NCI-H1417 treated with DMSO at 0.1 percent for 48 hours (cell line): ENCODE data around the gene UST.
"Not testable (repeated sequence)": the region's sequence is repeated elsewhere in the genome, so short reads cannot be mapped to it uniquely, and the experiment has no call there.

Source experiments
- DNase-seq: peaks from one replicate; lab custom pipeline; 2025; lab: John Stamatoyannopoulos, UW

The UST gene

DNA sequence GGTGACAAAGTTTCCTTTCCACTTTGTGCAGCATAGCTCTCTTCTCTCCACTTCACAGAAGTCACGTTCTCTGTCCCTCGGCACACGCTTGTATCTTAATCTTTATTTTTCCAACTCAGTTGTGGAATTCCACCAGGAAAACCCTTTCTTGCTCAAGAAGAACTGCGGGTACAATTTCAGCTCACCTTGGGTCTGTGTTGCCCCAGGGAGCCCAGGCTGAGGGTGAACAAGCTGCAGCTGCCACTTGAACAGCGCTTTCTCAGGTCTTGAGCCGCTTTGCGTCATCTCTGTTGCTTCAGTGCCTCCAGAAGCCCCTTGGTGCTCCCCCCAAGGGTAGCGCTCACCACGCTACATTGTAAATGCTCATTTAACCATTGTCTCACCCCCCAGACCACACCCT, 341.5 kb downstream of the UST start:
- no peak for DNase-seq

DNA sequence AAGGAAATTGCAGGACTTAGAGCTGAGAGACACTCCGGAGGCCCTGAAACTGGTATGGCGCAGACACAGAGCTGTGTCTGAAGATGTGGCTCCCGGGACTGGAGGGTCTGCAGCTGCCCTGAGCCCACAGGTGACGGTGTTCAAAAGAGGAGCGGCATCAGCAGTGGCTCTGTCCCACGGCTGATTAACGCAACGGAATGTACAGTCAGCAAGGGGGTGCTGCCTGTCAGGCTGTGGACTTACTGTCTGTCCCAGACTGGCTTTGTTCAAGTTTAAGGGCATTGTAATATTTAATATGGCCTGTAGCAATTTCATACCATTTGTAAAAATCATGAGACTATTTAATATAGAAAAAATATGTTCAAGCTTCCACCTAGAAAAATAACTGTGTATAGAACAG, 342.7 kb downstream of the UST start:
- no peak for DNase-seq

DNA sequence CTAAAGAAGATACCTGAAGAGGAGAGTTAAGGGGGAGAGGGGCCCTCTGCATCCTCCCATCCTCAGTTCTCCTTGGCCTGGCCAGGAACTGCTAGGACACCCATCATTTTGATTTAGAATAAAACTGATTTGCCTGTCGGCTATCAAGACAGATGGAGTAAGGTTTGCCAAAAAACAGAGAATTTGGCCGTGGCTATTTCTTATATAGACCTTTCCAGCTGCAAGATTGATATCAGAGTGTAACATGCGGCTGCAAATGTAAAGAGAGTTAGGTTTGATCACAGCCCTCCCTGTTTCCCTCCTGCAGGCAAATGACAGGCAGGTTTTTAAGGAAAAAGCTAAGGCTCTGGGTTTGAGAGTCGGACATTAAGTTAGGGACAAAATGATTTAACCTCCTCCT, 344.1 kb downstream of the UST start:
- DNase-seq, result no peak

DNA sequence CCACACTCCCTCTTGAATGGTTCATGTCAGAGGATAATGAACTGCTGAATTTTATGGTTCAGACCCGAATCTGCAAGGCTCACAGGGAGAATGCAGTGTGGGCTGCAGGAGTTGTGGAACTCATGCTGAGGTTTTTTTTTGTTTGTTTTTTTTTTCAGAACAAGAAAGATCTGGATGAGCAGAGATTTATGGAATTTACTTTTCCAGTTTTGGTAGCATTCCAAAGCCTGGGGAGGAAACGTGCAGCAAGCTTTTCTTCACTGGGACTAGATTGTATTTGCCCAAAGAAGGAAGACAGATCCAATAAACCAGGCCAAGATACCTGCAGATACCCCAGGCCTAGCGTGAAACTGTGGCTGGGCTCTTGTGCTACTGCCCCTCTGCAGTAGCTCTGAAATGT, 346.8 kb downstream of the UST start:
- DNase-seq, result no peak

DNA sequence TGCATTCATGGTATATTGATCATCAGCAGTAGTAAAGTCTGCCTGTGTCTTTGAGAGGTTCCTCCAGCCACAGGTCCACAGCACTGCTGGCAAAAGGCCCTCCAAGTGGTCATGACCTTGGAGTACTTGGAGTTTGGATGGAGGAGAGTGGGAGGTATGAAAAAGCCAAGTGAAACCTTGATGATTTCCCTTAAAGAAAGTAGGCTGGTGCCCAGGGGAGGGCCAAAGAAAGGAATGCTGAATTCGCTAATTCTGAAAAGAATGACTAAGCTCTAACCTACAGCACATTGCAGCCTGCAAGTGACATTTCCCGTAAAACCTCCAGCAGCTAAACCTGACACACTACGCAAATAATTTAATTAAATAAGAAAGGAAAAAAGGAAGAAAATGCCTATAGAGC, 347.3 kb downstream of the UST start:
- no peak for DNase-seq

DNA sequence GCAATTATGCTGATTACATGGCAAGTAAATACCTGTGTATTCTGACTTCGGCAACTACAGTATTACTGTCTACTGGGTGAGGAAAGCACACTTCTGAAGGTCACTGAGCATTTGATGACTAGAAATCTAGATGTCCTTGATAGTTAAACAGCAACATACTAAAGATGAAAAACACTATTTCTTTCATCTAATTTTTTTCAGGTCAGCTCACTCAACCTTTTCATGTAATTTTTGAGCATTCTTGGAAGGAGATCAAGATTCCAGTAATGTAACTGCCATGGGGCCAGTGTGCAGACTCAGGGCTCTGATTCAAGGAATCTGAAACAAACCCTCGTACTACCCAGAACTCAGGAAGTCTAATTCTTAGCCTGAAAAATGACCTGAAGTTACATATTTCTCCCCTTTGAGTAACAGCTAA, 348.1 kb downstream of the UST start:
- DNase-seq, result no peak

DNA sequence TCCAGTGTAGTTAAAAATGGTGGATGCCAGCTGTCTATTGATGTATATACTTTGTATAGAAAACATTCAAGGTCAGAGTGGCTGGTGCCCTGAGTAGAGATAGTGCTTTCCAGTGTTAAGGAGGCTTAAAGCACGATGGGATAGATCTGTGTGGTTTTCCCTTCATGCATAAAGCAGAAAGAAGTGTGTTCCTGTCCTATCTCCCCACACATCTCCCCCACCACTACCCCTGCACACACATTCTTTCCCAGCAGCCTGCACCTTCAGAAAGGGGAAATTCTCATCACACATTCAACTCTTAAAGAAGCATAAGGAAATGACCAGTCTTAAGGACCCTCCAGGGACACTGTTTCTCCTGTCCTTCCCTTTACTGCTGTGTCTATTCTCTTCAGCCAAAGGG, 349.0 kb downstream of the UST start:
- DNase-seq, result no peak

DNA sequence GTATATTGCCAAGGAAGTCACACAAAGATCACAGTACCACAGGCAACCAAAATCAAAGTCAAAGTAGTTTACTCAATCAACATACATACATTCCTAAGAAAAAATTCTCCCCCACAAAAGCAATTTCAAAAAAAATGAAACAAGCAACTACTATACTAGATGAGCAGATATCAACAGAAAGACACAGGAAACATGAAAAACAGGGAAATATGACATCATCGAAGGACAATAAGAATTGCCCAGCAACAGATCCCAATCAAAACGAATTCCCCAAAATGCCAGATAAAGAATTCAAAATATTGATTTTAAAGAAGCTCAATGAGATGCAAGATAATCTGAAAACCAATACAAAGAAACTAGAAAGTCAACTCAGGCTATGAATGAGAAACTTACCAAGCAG, 351.0 kb downstream of the UST start:
- no peak for DNase-seq

DNA sequence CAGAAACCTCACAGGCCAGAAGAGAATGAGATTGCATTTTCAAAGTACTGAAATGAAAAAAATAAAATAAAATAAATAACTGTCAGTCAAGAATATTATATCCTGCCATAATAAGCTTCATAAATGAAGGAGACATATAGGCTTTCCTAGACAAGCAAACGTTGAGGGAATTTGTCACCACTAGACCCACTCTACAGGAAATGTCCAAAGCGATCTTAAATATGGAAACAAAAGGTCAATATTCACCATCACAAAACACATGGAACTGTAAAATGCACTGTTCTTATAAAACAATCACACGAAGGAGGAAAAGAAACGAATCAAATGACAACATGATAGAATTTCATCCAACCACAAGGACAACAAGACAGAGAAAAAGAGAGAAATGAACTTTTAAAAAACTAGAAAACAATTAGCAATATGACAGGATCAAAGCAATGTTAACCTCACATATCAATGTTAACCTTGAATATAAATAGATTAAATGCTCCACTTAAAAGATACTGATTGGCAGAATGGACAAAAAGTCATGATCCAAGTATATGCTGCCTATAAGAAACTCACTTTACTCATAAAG, 352.0 kb downstream of the UST start:
- no peak for DNase-seq

DNA sequence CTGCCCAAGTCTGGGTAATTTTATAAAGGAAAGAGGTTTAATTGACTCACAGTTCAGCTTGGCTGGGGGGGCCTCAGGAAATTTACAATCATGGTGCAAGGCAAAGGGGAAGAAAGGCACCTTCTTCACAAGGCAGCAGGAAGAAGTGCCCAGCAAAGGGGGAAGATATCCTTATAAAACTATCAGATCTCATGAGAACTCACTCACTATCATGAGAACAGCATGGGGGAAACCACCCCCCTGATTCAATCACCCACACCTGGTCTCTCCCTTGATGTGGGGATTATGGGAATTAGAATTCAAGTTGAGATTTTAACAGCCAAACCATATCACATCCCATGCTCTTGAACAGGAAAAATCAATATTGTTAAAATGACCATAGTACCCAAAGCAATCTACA, 355.5 kb downstream of the UST start:
- no peak for DNase-seq

DNA sequence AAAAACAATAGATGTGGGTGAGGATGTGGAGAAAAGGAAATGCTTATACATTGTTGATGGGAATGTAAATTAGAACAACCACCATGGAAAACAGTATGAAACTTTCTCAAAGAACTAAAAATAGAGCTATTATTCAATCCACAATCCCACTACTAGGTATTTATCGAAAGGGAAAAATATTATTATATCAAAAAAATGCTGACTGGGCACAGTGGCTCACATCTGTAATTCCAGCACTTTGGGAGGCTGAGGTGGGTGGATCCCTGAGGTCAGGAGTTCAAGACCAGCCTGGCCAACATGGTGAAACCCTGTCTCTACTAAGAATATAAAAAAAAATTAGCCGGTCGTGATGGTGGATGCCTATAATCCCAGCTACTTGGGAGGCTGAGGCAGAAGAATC, 357.1 kb downstream of the UST start:
- not testable (repeated sequence) for DNase-seq

DNA sequence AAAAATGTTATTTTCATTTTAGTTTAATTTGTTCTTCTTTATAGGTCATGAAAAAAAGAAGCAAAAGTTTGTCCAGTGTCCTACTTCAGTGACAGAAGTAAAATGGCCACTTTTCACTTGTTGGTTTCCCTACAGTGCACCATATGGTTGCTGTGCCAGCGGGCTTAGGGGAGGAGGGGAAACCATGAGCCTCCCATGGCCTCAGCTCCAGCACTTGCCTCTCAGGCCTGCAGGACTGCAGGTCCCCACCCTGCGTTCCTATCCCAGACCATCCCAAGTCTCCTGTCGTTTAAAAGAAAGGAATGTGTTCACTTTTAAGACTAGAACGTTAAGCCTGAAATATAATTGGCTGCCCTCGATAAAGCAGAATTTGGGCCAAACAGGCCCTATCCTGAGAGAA, 360.7 kb downstream of the UST start:
- no peak for DNase-seq

DNA sequence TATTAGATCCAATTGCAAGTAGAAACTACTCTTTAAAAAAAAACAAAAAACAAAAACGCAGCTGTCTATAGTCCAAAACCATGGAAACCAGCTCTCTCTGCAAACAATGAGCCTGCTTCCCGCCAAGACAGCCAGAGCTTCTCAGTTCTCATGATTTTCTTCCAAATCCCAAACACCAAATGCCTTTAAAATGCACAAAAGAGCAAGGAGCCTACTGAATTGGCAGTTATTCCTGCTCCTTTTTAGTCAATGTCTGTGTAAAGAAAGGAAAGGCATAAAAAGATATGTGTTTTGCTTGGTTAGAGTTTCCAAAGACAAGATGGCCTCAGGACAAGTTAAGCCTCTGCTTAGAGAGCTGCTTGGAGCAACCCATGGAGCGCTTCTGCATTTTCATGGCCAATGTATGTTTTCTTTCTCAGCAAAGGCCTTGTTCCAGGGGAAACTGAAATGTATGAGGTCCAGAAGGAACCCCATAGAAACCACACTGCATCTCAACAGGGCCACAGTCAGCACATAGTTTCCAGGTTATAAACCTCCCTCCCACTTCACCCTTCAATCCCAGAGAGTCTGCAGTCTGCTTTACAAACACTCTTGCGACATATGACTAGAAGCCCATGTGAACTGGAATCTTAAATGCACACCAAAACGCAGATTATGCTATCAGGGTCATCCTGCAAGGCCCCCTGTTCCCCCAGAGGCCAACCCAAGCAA, 361.4 kb downstream of the UST start:
- DNase-seq, result no peak

DNA sequence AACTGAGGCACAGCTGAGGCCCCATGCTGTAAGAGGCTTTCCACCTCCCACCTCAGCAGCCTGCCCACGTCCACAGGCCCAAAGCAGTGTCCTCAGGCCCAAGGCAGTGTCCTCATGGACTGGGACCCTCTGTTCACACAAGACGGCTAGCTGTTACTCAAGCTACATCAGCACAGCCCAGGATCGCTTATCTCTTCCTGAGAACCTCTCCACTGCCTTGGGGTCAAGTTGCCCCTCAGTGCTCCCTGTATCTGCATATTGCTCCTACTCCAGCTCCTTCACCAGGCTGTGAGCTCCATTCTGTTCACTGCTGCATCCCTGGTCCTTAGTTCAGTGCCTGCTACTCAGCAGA, 361.9 kb downstream of the UST start:
- no peak for DNase-seq

DNA sequence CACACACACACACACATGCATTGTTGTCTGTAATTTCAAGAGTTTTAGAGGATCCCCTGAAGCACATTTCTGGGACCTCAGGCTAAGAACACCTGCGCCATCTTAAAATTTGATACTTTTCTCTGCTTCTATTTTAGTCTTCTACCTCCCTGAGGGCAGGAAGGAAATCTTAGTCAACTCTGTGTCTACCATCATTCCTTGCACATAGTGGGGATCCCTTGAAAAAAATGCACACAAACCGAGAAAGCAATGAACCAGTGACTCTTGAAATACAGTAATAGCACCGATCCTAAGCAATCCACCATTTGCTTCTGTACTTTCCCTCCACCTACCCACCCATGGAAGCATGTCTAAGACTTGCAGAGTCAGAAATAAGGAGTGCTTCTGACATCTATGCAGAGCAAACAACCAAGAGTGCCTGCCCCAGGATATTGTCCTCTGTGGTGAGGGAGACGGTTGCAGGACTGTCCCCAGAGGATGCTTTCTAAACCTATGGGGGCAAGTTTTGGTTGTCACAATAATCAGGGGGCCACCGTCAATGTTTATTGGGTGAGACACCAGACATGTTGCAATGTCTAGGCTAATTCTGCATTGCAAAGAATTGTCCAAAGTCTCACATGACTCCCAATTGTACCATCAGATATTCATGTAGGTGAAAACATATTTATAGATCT, 362.7 kb downstream of the UST start:
- no peak for DNase-seq

DNA sequence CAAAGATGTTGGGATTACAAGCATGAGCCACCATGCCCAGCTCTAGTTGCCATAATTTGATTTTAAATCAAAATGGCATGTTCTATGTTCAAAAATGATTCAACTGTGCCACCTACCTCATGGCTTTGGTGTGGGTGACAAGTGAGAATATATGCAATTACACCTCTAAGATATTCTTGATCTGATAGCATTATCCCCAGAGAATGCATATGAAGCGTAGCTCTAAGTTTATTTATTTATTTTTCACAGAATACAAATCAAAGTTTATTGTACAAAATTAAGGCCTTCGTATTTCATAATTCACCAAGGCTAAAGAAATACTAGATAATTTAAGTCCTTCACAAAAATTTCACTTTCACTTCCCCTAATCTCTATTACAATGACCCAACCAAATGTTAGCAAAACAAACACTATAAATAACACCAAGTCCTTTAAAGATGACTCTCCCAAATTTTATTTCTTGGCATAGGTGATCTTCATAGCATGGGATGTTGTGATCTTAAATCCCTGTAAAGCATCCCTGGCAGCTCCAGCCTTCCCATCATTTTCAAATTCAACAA, 364.8 kb downstream of the UST start:
- DNase-seq, result no peak

DNA sequence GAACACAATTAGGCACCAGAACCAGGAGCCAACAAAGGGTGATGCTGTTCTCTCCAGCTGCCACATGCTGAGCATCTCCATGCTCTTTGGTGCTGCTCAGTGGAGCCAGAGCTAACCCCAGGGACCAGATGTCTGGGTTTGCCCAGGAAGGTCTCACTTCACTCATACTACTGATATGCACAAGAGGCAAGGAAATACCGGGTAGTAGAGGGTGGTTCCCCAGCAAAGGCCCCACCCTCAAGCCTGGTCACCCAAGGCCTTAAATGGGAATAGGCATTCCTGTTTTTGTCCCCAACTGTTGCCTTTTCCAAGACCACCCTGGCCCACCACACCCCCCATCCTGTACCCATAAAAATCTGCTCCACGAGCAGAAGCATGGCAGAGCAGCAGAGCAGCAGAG, 366.1 kb downstream of the UST start:
- no peak for DNase-seq

DNA sequence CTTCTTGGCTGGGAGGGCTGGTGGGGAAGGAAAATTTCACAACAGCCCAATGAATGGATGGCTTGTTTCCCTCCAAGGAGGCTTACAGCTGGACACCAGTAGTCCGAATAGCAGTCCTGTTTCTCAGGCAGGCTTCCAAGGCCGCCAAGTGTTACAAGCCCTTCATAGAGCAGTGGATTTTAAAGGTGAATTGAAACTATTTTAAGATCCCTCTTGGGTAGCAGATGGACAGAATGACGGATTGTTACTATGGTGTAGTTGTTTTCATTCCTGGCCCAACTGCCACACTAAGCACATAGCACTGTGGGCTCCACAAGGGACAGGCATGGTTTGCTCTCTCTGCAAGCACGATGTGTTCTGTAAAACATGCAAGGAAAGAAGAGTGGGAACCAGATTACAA, 367.3 kb downstream of the UST start:
- DNase-seq, result no peak

DNA sequence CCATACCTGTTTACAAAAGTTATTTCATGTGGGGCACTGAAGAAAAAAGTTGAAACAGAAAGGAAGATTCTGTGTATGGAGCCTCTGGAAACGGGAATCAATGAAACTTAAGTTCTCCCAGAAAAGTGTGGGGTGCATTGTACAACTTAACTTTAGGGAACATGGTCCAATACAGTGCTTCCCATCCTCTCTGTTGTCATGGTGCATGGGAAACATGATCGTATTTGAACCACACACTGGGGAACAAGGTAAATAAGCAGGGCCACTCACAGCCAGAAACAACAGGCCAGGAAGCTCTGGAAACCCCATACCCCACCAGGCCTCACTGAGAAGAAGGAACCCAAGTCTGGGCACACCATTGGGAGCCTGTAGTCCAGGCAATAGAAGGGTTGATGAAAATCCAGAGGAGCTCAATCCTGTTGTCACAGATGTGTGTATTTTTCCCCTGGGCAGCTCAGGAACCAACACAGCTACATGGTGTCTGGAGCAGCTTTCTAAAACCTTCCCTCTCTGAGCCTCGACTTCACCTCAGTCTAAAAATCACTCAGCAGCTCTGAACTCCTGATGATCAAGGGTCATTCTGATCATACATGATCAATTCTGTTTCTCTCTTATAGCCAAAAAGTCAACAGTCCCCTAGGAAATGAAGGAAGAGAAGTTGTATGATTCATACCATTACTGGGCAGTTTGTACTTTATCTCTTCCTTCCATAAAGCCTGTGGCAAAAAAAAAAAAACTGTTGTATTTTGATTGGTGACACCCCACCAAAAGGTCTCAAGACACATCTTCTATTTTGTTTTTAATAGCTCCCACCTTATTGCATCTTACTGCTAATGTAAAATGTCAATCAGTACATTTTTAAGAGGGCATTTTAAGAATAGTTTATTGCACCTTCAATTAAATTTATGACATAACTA, 372.2 kb downstream of the UST start:
- no peak for DNase-seq

DNA sequence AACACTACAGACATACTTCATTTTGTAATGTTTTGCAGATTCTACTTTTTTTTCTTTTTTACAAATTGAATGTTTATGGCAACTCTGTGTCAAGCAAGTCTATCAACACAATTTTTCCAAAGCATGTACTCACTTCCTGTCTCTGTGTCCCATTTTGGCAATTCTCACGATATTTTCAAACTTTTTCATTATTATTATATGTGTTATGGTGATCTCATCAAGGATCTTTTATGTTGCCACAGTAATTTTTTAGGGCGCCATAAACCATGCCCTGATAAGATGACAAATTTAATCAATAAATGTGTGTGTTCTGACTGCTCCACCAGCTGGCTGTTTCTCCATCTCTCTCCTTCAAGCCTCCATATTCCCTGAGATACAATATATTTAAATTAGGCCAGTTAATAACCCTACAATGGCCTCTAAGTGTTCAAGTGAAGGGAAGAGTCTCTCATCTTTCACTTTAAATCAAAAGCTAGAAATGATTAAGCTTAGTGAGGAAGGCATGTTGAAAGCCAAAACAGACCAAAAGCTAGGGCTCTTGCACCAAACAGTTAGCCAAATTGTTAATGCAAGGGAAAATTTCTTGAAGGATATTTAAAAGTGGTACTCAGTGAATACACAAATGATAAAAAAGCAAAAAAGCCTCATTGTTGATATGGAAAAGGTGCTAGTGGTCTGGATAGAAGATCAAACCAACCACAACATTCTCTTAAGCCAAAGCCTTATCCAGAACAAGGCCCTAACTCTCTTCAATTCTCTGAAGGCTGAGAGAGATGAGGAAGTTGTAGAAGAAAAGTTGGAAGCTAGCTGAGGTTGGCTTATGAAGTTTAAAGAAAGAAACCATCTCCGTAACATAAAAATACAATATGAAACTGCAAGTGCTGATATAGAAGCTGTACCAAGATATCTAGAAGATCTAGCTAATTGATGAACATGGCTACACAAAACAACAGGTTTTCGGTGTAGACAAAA, 376.3 kb downstream of the UST start:
- DNase-seq, result no peak

DNA sequence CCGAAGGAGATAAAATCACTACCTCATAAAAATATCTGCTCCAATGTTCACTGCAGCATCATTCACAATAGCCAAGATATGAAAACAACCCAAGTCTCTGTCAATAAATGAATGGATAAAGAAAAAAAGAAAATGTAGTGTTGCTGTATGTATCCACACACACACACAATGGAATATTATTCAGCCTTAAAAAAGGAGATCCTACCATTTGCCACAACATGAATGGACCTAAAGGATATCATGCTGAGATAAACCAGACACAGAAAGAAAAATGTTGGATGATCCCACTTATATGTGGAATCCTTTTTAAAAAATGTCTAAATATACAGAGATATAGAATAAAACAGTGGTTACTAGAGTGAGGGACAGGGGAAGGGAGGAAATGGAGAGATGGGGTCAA, 378.5 kb downstream of the UST start:
- DNase-seq, result no peak
